GM23338 (cell line): Measurements from ENCODE around the gene KRT74. TPM values are rescaled to one million over a fixed set of nuclear protein-coding genes. Genes with fewer than 3 reads are reported as not detected.

ENCODE experiments used
- ATAC-seq: fragments of 200-7000 bp; cut with Tn5 transposase; 3 replicates; pipeline ENCODE4 v1.9.1; 2020
- DNase-seq: peaks from one replicate; pipeline ENCODE4 v3.0.0-alpha.2; 2015; ENCODE audit warnings: low spot score
- H2AFZ ChIP-seq: fragments of 200-600 bp; sonication (generic); 2 replicates; pipeline ENCODE4 v1.8.0; 2016; ENCODE audit warnings: antibody characterized with exemption, mild to moderate bottlenecking, moderate library complexity
- H3F3A ChIP-seq: fragments of 200-600 bp; sonication (generic); replicated peaks from 2 replicates; pipeline ENCODE4 v1.8.0; 2017; ENCODE audit warnings: antibody characterized with exemption, mixed run types, low read depth
- H3K27ac ChIP-seq: fragments of 200-600 bp; sonication (generic); 2 replicates; pipeline ENCODE4 v1.6.1; 2016; ENCODE audit warnings: low read depth
- H3K27me3 ChIP-seq: fragments of 200-600 bp; sonication (generic); 2 replicates; pipeline ENCODE4 v1.8.0; 2016; ENCODE audit warnings: mild to moderate bottlenecking, mixed run types, moderate library complexity; ENCODE audit not compliant: insufficient read depth
- H3K36me3 ChIP-seq: fragments of 200-600 bp; sonication (generic); 2 replicates; pipeline ENCODE4 v1.8.0; 2016; ENCODE audit warnings: mild to moderate bottlenecking; ENCODE audit not compliant: insufficient read depth
- H3K4me1 ChIP-seq: fragments of 200-600 bp; sonication (generic); 2 replicates; pipeline ENCODE4 v1.8.0; 2016; ENCODE audit warnings: mild to moderate bottlenecking, moderate library complexity; ENCODE audit not compliant: insufficient read depth
- H3K4me2 ChIP-seq: fragments of 200-600 bp; sonication (generic); 2 replicates; pipeline ENCODE4 v1.7.1; 2017; ENCODE audit warnings: mixed run types
- H3K4me3 ChIP-seq: fragments of 200-600 bp; sonication (generic); 2 replicates; pipeline ENCODE4 v1.6.1; 2016; ENCODE audit warnings: mixed run types
- H3K79me2 ChIP-seq: fragments of 200-600 bp; sonication (generic); replicated peaks from 2 replicates; pipeline ENCODE4 v1.8.0; 2017; ENCODE audit warnings: mild to moderate bottlenecking; ENCODE audit not compliant: insufficient read depth
- H3K9me2 ChIP-seq: fragments of 200-600 bp; sonication (generic); 2 replicates; pipeline ENCODE4 v1.8.0; 2017; ENCODE audit not compliant: insufficient read depth
- H4K20me1 ChIP-seq: fragments of 200-600 bp; sonication (generic); replicated peaks from 2 replicates; pipeline ENCODE4 v1.8.0; 2017; ENCODE audit warnings: mild to moderate bottlenecking; ENCODE audit not compliant: insufficient read depth
- H3K27ac Mint-ChIP-seq: 2 replicates; pipeline ENCODE4 v1.8.0; 2020; ENCODE audit warnings: inconsistent platforms, mild to moderate bottlenecking, moderate library complexity, mixed read lengths
- H3K27me3 Mint-ChIP-seq: 3 replicates; pipeline ENCODE4 v1.8.0; 2022; ENCODE audit warnings: low read depth, mild to moderate bottlenecking, moderate library complexity, mixed read lengths, inconsistent platforms; ENCODE audit not compliant: insufficient read depth, poor library complexity
- H3K36me3 Mint-ChIP-seq: 3 replicates; pipeline ENCODE4 v1.8.0; 2021; ENCODE audit warnings: low read depth, mild to moderate bottlenecking, inconsistent platforms, moderate library complexity, mixed read lengths
- H3K4me1 Mint-ChIP-seq: 3 replicates; pipeline ENCODE4 v1.8.0; 2020; ENCODE audit warnings: mild to moderate bottlenecking, inconsistent platforms, mixed read lengths
- H3K4me3 Mint-ChIP-seq: 3 replicates; pipeline ENCODE4 v1.8.0; 2021; ENCODE audit warnings: moderate library complexity, mild to moderate bottlenecking, inconsistent platforms, mixed read lengths
- H3K9me3 Mint-ChIP-seq: 3 replicates; pipeline ENCODE4 v1.8.0; 2020; ENCODE audit warnings: moderate library complexity, mild to moderate bottlenecking, inconsistent platforms, mixed read lengths
- CREB1 ChIP-seq: fragments of 250-450 bp; sonication (Bioruptor Pico); IDR thresholded peaks from 2 replicates; pipeline ENCODE4 v1.5.0; 2020; ENCODE audit warnings: low read depth, mild to moderate bottlenecking, moderate library complexity
- ETS1 ChIP-seq: IDR thresholded peaks from 2 replicates; pipeline ENCODE4 v1.6.1; 2016; ENCODE audit warnings: antibody characterized with exemption
- EZH2phosphoT487 ChIP-seq: fragments of 200-600 bp; sonication (generic); IDR thresholded peaks from one replicate; pipeline ENCODE4 v1.8.1; 2018; ENCODE audit warnings: antibody characterized with exemption; ENCODE audit not compliant: unreplicated experiment
- JUNB ChIP-seq: IDR thresholded peaks from one replicate; pipeline ENCODE4 v1.6.1; 2016; ENCODE audit warnings: antibody characterized with exemption; ENCODE audit not compliant: unreplicated experiment
- NANOG ChIP-seq: IDR thresholded peaks from 2 replicates; pipeline ENCODE4 v1.6.1; 2016; ENCODE audit warnings: antibody characterized with exemption, borderline replicate concordance
- POLR2AphosphoS5 ChIP-seq: IDR thresholded peaks from 2 replicates; pipeline ENCODE4 v1.6.1; 2016; ENCODE audit warnings: antibody characterized with exemption, low read depth
- STAT1 ChIP-seq: IDR thresholded peaks from one replicate; pipeline ENCODE4 v1.6.1; 2016; ENCODE audit warnings: antibody characterized with exemption; ENCODE audit not compliant: unreplicated experiment
- ZNF114 ChIP-seq: fragments of 250-450 bp; sonication (Bioruptor Pico); IDR thresholded peaks from 2 replicates; pipeline ENCODE4 v1.5.0; 2020; ENCODE audit warnings: mild to moderate bottlenecking, moderate library complexity
- ZNF331 ChIP-seq: fragments of 250-450 bp; sonication (Bioruptor Pico); IDR thresholded peaks from 2 replicates; pipeline ENCODE4 v1.5.0; 2020; ENCODE audit warnings: low read depth, mild to moderate bottlenecking, moderate library complexity
- polyA plus RNA-seq: library from polyadenylated mRNA; unstranded; fragments of >200 nt; fragmentation: Nextera tagmentation; extraction: Ambion mirVana; gene quantifications from 2 replicates; pipeline ENCODE4 v1.2.1, GENCODE V29; 2016
- total RNA-seq: library from RNA; depleted of rRNA; stranded (reverse); fragments of >200 nt; shearing (Covaris generic); gene quantifications from 2 replicates; pipeline ENCODE4 v1.2.3, GENCODE V29; 2014

KRT74 gene
- total and polyA plus RNA-seq, 2 experiments from 2014 or later = not detected

- no peak for TF ChIP-seq ETS1
- no peak for TF ChIP-seq EZH2phosphoT487
- TF ChIP-seq ZNF331 (CRISPR knock-in tag) = no peak
- TF ChIP-seq STAT1 = no peak
- TF ChIP-seq NANOG = no peak
These were observed 34.5 kb upstream of the KRT74 start (continued) for GRCh38 chr12:52608161-52608560.

- no peak for DNase-seq
These were observed 33.7 kb upstream of the KRT74 start for GRCh38 chr12:52607314-52607713.

GRCh38 chr12:52606581-52607218, 33.1 kb upstream of the KRT74 start:
- Mint-ChIP-seq H3K9me3 (no peaks in the 10 kb centered on the region), H3K36me3 (no peaks in the 10 kb centered on the region), H3K27ac (no peak overlapping the region), H3K4me3 (no peak overlapping the region), H3K27me3 (peaks cover 3% of the 10 kb centered on the region), H3K4me1 (no peaks in the 10 kb centered on the region)
- H2AFZ ChIP-seq = no peak overlapping the region
- H3K9me2 ChIP-seq = 0 out of 2 replicates have a peak, but pooled peaks cover 5% of the 10 kb centered on the region
- ATAC-seq (no peak), DNase-seq (no peak)
- no peaks in the 10 kb centered on the region for H3K36me3 ChIP-seq
- H3K4me2 ChIP-seq = no peak overlapping the region
- no peaks in the 10 kb centered on the region for H3K4me1 ChIP-seq
- peaks cover 9% of the 10 kb centered on the region for H3K27me3 ChIP-seq
- TF ChIP-seq EZH2phosphoT487 = no peak
- TF ChIP-seq CREB1 (CRISPR knock-in tag) = no peak
- no peak for TF ChIP-seq ZNF114
- TF ChIP-seq ZNF331 (CRISPR knock-in tag) = no peak
- no peak for TF ChIP-seq ETS1
- H4K20me1 ChIP-seq = no peaks in the 10 kb centered on the region
- no peaks in the 10 kb centered on the region for H3F3A ChIP-seq
- no peaks in the 10 kb centered on the region for H3K79me2 ChIP-seq
- H3K27ac ChIP-seq = no peak overlapping the region
- no peak overlapping the region for H3K4me3 ChIP-seq

More at GRCh38 chr12:52607314-52607713, 33.7 kb upstream of the KRT74 start:
- Histone ChIP-seq H3K4me2 (no peak overlapping the region), H3K79me2 (no peaks in the 10 kb centered on the region), H4K20me1 (no peaks in the 10 kb centered on the region), H3K4me1 (no peaks in the 10 kb centered on the region), H2AFZ (no peak overlapping the region), H3K4me3 (no peak overlapping the region), H3K27ac (no peak overlapping the region), H3K27me3 (peaks cover 2% of the 10 kb centered on the region), H3K36me3 (no peaks in the 10 kb centered on the region), H3K9me2 (0 out of 2 replicates have a peak, but pooled peaks cover 5% of the 10 kb centered on the region), H3F3A (no peaks in the 10 kb centered on the region)
- TF ChIP-seq JUNB (no peak), POLR2AphosphoS5 (no peak), STAT1 (no peak)
- no peaks in the 10 kb centered on the region for H3K9me3 Mint-ChIP-seq
- H3K36me3 Mint-ChIP-seq = no peaks in the 10 kb centered on the region
- H3K4me3 Mint-ChIP-seq = no peak overlapping the region
- no peak overlapping the region for H3K27ac Mint-ChIP-seq
- no peak for ATAC-seq
- H3K27me3 Mint-ChIP-seq = peaks cover 2% of the 10 kb centered on the region
- no peaks in the 10 kb centered on the region for H3K4me1 Mint-ChIP-seq
